Measurements from ENCODE around the gene TLR5.

GRCh38 chr1:223110952-223111351, 32.1 kb downstream of the TLR5 start:
- TF ChIP-seq, protein P1, sequence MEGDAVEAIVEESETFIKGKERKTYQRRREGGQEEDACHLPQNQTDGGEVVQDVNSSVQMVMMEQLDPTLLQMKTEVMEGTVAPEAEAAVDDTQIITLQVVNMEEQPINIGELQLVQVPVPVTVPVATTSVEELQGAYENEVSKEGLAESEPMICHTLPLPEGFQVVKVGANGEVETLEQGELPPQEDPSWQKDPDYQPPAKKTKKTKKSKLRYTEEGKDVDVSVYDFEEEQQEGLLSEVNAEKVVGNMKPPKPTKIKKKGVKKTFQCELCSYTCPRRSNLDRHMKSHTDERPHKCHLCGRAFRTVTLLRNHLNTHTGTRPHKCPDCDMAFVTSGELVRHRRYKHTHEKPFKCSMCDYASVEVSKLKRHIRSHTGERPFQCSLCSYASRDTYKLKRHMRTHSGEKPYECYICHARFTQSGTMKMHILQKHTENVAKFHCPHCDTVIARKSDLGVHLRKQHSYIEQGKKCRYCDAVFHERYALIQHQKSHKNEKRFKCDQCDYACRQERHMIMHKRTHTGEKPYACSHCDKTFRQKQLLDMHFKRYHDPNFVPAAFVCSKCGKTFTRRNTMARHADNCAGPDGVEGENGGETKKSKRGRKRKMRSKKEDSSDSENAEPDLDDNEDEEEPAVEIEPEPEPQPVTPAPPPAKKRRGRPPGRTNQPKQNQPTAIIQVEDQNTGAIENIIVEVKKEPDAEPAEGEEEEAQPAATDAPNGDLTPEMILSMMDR (IDR thresholded peaks at IDR 0.05): no peak
- no peak for TF ChIP-seq POLR2A (IDR thresholded peaks at IDR 0.05)

All from heart left ventricle (tissue), 13 donors.